ENCODE measurements around the gene CCND3. TPM values are rescaled to one million over a fixed set of nuclear protein-coding genes. Genes with fewer than 3 reads are reported as not detected.

The CCND3 gene
- total RNA-seq, 1 donor from 2014 or later = 130 TPM

DNA sequence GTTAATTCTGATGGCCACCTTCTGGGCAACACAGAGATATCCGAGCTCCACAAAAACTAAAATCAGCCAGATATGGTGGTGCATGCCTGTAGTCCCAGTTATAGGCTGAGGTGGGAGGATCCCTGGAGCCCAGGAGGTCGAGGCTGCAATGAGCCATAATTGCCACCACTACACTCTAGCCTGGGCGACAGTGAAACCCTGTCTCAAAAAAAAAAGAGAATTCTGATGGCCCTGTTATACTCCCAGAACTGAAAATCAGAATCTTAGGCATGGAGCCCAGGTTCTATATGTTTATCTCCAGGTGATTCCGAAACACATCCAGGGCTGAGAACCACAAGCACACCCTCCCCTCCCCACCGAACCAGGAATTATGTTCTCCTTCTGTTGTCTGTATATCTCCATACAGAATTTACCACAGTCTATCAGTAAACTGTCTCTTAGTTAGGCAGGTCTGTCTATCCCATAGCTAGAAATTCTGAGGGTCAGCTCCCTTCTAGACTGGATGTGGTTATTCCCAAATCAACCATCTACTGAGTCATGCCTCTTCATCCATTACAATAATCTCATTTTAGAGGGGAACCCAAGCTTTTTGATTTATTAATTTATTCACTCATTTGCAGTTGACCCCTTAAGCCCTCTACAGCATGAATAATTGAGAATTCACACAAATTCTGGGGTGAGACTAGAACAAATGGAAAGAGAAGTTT, 24.8 kb upstream of the CCND3 start:
- DNase-seq (ENCODE audit: low spot score in 2 of 2) = no peak
- TF ChIP-seq, protein P1, sequence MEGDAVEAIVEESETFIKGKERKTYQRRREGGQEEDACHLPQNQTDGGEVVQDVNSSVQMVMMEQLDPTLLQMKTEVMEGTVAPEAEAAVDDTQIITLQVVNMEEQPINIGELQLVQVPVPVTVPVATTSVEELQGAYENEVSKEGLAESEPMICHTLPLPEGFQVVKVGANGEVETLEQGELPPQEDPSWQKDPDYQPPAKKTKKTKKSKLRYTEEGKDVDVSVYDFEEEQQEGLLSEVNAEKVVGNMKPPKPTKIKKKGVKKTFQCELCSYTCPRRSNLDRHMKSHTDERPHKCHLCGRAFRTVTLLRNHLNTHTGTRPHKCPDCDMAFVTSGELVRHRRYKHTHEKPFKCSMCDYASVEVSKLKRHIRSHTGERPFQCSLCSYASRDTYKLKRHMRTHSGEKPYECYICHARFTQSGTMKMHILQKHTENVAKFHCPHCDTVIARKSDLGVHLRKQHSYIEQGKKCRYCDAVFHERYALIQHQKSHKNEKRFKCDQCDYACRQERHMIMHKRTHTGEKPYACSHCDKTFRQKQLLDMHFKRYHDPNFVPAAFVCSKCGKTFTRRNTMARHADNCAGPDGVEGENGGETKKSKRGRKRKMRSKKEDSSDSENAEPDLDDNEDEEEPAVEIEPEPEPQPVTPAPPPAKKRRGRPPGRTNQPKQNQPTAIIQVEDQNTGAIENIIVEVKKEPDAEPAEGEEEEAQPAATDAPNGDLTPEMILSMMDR (IDR thresholded peaks at IDR 0.05) = no peak
- intact Hi-C loops (cut with DNase I) = no loop called here

DNA sequence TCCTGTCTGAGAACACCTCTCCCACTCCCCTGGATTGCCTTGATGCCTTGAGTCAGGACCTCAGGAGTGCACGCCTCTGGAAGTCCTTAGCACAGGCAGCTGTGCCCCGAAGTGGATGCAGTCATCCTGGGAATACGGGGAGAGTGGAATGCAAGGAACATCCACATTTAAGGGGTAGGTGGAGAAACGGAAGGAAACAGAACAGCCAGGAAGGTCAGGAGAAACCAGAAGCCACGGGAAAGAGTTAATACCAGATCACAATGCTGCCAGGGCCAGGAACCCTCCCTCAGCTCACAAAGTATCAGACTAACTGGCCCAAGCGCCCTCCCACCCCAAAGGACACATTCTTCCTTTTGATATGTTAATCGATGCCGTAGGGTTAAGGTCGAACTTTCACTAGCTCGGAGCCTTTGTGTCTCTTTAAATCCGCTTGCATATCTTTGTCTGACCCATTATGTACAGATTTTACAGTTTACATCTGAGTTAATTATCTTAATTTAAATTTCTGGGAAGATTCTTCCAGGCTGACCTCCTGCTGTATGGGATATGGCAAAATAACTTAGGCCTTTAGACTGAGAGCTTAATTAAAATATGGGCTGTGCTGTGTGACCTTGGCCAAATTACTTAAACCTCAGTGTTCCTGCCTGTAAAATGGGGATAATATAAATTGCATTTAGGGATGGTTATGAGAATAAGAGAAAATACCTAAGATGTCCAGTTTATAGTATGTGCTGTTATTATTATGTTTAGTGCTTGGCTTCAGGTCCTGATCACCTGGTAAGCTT, 24.0 kb upstream of the CCND3 start:
- DNase-seq (ENCODE audit: low spot score in 2 of 2) = no peak
- H3K4me3 ChIP-seq = no peak overlapping the region
- no peaks in the 10 kb centered on the region for H3K36me3 ChIP-seq
- H3K9me3 ChIP-seq = no peaks in the 10 kb centered on the region
- H3K27me3 ChIP-seq = no peaks in the 10 kb centered on the region
- TF ChIP-seq, protein P1 (IDR thresholded peaks at IDR 0.05) = no peak
- no peaks in the 10 kb centered on the region for H3K4me1 ChIP-seq
- no peak overlapping the region for H3K27ac ChIP-seq
- intact Hi-C loops (cut with DNase I) = no loop called here

More for the DNA sequence above, 24.8 kb upstream of the CCND3 start:
- no peaks in the 10 kb centered on the region for H3K9me3 ChIP-seq
- H3K27ac ChIP-seq = no peak overlapping the region
- H3K4me1 ChIP-seq = no peaks in the 10 kb centered on the region
- H3K27me3 ChIP-seq = no peaks in the 10 kb centered on the region
- no peak overlapping the region for H3K4me3 ChIP-seq
- H3K36me3 ChIP-seq = no peaks in the 10 kb centered on the region

DNA sequence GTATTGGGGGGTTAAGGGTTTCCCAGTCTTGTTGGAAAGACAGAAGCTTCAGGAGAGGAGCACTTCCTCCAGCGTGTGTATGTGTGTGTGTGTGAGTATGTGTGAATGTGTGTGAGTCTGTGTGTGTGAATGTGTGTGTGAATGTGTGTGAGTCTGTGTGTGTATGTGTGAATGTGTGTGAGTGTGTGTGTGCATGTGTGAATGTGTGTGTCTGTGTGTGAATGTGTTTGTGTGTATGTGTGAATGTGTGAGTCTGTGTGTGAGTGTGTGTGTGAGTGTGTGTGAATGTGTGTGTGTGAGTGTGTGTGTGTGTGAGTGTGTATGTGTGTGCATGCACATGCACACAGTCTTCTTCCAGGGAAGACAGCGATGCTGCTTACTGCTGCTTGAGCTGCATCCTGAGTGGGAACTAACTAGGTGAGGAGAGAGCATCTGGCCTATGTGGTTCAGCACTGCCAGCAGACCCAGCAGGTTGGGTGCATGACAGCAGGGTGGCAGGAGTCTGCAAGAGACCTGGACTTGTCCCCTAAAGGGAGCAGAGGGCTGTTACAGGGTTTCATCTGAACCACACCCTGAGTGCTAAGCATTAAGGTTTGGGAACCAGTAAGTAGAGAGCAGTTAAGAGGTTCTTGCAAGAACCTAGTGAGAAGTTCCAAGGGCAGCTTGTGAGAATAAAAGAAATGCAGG, 22.7 kb upstream of the CCND3 start:
- TF ChIP-seq, protein P1 (IDR thresholded peaks at IDR 0.05) = no peak
- Histone ChIP-seq H3K4me1 (no peaks in the 10 kb centered on the region), H3K27me3 (no peaks in the 10 kb centered on the region), H3K27ac (no peak overlapping the region), H3K36me3 (no peaks in the 10 kb centered on the region), H3K9me3 (no peaks in the 10 kb centered on the region), H3K4me3 (no peak overlapping the region)
- intact Hi-C loops (cut with DNase I) = no loop called here
- no peak for DNase-seq (ENCODE audit: low spot score in 2 of 2)

DNA sequence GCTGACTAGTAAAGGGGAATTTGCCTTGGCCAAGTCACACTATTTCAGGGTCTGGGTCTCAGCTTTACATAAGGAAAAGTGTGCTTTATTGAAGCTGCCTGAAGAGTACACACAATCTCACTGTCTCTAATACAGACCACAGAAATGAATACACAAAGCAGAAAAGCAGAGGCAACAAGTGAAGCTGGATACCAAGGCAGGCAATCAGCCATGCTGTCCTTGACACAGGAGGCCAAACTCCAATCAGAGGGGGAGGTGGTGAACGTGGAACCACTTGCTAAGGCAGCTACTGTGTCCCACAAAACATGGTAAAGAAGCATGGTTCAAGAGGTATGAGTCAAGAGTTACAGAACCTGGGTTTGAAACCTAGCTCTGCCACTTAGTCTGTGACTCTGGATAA, 21.8 kb upstream of the CCND3 start:
- DNase-seq (ENCODE audit: low spot score in 2 of 2) = no peak
- TF ChIP-seq, protein P1 (IDR thresholded peaks at IDR 0.05) = no peak
- Histone ChIP-seq H3K27me3 (no peaks in the 10 kb centered on the region), H3K36me3 (no peaks in the 10 kb centered on the region), H3K4me3 (no peak overlapping the region), H3K27ac (no peak overlapping the region), H3K4me1 (no peaks in the 10 kb centered on the region), H3K9me3 (no peaks in the 10 kb centered on the region)
- intact Hi-C loops (cut with DNase I) = no loop called here

DNA sequence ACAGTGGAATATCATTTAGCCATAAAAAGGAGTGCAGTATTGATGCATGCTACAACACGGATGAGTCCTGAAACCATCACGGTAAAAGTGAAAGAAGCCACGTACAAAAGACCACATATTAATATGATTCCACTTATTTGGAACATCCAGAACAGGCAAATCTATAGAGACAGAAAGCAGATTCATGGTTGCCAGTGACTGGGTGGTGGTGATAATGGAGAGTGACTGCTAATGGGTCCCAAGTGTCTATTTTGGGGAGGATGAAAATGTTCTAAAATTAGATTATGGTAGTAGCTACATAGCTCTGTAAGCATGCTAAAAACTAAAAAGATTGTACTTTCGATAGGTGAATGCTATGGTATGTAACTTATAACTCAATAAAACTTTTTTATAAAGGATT, 18.4 kb upstream of the CCND3 start:
- H3K9me3 ChIP-seq = no peaks in the 10 kb centered on the region
- no peak overlapping the region for H3K27ac ChIP-seq
- intact Hi-C loops (cut with DNase I) = no loop called here
- no peaks in the 10 kb centered on the region for H3K27me3 ChIP-seq
- H3K4me1 ChIP-seq = no peaks in the 10 kb centered on the region
- TF ChIP-seq, protein P1 (IDR thresholded peaks at IDR 0.05) = no peak
- H3K36me3 ChIP-seq = no peaks in the 10 kb centered on the region
- no peak for DNase-seq (ENCODE audit: low spot score in 2 of 2)
- H3K4me3 ChIP-seq = no peak overlapping the region

Measured in ascending aorta (tissue), 2 donors.